NCI-H2081 (cell line): ENCODE measurements around the gene KLHL36.

Experiments
- DNase-seq, 2 experiments: peaks; one replicate each; lab custom pipeline; 2025; lab: John Stamatoyannopoulos, UW

KLHL36 gene

GRCh38 chr16:84647828-84648594 lies at the start of gene KLHL36:
Gene KLHL36, plus strand, starts transcription at chr16:84648511. Its CDS starts 2,357 bp downstream, at chr16:84650868.
- DNase-seq, result no peak

GRCh38 chr16:84599521-84600202 lies 48.6 kb upstream of the KLHL36 start:
- peak; percentile 6 to 66 for DNase-seq

GRCh38 chr16:84600343-84601229 lies 47.7 kb upstream of the KLHL36 start:
- no peak for DNase-seq

- DNase-seq, result peak in 1 of 2 experiments; percentile 48
These were observed 45.0 kb upstream of the KLHL36 start for GRCh38 chr16:84603140-84603816.

GRCh38 chr16:84603940-84604339 lies 44.4 kb upstream of the KLHL36 start:
- DNase-seq, result no peak

DNA sequence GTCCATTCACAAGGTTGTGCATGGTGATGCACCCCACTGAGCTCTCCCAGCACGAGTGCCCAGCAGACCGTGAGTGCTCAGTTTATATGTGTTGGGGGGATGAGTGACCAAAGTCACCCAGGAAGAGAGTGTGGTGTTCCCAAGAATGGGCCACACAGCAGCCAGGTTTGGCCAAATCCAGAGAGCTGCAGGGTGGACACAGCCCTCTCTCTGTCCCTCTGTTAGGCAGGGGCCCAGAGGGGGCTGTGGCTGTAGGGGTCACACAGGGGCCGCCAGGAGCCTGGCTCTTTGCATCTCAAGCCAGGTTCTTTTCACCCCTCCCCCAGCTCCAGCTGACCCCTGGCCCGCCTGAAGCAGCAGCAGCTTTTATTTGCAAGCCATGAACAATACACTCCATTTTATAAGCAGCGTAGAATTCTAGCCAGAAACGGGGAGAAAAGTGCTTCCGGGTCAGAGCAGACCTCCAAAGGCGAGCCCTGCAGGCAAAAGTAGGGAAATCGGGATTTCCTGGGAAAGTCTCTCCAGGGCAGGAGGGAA lies 43.8 kb upstream of the KLHL36 start:
- no peak for DNase-seq

DNA sequence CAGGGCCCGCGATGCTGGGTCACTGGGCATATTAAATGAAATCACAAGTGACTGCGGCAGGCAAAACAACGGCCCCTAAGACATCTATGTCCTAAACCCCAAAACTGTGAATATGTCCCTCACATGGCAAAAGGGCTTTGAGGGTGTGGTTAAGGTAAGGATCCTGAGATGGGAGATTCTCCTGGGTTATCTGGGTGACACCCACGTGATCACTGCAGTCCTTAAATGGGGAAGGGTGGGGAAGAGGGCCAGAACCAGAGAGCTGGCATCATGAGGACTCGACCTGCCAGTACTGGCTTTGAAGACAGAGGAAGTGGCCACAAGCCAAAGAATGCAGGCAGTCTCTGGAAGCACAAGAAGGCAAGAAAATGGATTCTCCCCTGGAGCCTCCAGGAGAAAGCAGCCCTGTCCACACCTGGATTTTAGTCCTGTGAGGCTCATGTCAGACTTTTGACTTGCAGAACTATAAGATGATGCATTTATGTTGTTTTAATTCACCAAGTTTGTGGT lies 42.9 kb upstream of the KLHL36 start:
- no peak for DNase-seq

DNA sequence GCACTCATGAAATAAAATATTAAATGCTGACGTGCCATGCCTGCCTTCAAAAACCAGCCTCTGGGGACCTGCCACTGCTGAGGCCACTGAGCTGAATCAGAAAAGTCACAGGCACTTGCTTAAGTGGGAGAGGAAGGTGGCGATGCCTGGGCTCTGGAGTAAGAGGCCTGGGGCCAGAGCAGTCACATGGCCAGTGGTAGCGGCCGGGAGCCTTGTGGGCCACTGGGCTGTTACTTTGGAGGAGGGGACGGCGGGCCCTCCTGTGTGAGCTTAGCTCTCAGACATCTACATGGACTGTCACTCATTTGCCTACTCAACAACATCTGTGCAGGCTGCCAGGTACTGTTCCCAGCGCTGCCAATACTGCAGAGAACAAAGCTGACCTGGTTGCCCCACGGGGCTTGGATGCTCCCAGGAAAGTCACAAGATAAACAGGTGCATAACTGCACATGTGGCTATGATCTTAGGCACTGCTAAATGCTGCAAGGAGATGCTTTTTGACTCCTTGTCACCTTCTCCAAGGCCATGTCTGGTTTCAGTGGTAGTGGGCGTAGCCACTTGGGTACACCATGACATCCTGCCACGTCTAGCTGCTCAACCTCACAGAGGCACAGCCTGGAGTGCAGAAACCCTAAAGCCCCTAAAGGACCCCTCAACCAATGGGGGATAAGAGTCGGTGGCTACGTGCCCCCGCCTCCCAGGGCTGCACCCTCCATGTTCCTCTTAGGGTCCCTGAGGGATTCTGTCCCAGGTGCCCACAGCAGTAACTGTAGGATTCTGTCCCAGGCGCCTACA lies 42.0 kb upstream of the KLHL36 start:
- DNase-seq, result no peak

DNA sequence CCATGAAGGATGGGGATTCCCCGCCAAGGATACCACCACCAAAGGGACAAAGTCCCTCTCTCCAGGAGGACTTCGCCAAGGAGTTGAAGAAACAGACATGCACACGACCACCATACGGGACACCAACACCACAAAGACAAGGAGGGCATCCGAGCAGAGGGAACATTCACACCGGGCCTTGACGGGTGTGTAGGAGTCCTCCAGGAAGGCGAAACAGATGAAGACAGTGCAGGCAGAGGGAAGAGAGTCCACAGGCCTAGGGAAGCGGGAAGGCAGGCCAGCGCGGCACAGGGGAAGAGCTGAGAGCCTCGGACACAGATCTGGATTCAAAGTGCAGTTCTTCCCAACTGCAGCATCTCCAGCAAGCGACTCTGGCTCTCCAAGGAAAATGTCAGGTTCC lies 41.2 kb upstream of the KLHL36 start:
- DNase-seq, result no peak

DNA sequence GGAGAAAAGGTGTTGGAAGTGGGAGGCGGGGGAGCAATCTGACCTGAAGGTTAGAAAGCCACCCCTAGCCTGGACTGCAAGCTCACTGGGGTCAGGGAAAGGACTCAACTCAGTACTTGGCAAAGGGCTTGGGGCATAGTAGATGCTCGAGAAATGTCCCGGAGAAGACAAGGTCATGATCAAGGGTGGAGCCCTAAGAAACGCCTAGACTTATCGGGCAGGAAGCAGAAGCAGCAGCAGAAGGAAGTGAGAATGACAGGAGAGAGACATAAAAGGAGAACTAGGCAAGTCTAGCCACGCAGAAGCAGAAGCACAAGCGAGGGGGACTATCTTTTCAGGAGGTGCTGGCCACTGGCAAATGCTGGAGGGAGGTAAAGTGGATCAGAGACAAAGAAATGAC lies 40.6 kb upstream of the KLHL36 start:
- DNase-seq, result no peak

DNA sequence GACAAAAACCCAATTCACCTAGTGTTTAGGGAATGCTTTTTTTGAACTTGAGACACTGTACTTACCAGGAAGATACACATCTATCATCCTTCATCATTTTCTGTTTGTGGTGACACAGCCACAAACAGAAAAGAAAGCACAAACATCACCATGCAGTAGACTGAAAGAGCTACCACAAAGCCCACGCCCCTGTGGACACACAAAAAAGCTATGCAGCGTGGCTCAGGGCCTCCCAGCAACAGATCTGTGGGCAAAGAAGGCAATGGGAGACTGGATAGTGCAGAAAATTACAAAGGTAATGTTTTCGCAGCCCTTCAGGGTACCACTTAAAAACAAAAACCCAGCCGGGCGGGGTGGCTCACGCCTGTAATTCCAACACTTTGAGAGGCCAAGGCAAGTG lies 40.0 kb upstream of the KLHL36 start:
- no peak for DNase-seq

- DNase-seq, result no peak
These were observed 38.6 kb upstream of the KLHL36 start for GRCh38 chr16:84609563-84610177.

DNA sequence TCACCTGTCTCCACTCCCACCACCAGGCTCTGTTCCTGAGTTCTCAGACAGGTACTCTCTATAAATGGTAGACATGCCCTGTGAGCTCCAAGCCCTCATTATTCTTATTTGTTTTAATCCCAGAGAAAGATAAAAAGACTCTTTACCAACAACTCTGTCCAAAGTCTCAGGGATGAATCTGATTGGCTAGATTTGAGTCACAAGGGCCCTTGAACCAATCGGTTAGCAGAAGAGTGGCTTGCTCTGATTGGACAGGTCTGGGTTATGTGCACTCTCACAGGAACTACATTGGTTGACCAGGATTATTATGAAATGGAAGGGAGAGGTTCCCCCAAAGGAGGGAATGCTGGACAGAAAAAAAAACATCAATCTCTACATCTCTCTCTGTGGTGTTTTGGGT lies 37.9 kb upstream of the KLHL36 start:
- DNase-seq, result no peak

DNA sequence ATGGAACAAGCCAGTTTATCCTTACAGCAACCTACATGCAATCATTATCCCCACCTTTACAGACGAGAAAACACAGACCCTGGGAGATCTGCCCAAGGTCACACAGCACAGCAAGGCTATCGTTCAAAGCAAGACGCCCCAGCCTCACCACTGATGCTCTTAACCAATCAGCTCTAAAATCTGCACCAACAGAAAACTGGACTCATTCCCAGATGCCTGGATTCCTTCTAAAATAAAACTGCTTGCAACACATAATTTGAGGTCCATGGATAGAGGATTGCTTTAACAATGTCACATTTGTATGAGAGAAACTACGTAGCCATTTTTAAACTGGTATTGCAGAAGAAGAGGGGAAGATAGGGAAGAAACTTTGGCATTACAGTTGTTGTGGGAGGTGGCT lies 37.3 kb upstream of the KLHL36 start:
- DNase-seq, result no peak

DNA sequence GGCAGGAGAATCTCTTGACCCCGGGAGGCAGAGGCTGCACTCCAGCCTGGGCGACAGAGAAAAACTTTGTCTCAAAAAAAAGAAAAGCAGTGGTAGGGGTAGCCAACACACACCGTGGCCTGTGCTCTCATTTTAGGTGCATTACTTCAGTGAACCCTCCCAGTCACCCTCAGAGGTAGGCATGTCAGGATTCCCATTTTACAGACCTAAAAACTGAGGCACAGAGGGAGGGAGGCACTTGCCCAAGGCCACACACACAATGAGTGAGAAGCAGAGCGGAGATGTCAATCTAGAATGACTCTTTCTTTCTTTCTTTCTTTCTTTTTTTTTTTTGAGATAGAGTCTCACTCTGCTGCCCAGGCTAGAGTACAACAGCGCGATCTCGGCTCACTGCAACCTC lies 35.6 kb upstream of the KLHL36 start:
- DNase-seq, result no peak

- no peak for DNase-seq
These were observed 34.8 kb upstream of the KLHL36 start for GRCh38 chr16:84613408-84614072.

GRCh38 chr16:84614073-84614459 lies 34.2 kb upstream of the KLHL36 start:
- no peak for DNase-seq

DNA sequence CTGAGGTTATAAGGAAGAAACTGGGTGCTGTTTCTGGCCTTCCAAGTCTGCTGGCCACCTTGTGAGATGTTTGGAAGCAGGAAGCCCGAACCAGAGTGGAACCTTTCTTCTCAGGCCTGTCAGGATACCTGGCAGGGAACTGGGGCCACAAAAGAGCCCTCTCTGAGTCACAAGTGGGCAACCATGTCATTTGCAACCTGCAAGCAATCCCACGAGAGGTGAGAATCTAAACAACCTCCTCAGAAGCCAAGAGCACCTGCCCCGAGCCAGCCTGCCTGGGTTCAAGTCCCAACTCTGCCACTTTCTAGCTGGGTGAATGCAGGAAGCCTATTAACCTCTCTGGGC lies 33.7 kb upstream of the KLHL36 start:
- DNase-seq, result no peak

GRCh38 chr16:84614968-84615813 lies 33.1 kb upstream of the KLHL36 start:
- peak in 1 of 2 experiments; percentile 60 for DNase-seq
